GM21526 (cell line): Measurements from ENCODE around the gene PRDM2.
"Not testable (repeated sequence)": the region's sequence is repeated elsewhere in the genome, so short reads cannot be mapped to it uniquely, and the experiment has no call there.

Experiments
- ATAC-seq: cut with Tn5 transposase; IDR thresholded peaks from one replicate; pipeline ENCODE4 v1.9.1; 2021; ENCODE audit warnings: moderate library complexity; ENCODE audit not compliant: unreplicated experiment, low FRiP score

Gene PRDM2

DNA sequence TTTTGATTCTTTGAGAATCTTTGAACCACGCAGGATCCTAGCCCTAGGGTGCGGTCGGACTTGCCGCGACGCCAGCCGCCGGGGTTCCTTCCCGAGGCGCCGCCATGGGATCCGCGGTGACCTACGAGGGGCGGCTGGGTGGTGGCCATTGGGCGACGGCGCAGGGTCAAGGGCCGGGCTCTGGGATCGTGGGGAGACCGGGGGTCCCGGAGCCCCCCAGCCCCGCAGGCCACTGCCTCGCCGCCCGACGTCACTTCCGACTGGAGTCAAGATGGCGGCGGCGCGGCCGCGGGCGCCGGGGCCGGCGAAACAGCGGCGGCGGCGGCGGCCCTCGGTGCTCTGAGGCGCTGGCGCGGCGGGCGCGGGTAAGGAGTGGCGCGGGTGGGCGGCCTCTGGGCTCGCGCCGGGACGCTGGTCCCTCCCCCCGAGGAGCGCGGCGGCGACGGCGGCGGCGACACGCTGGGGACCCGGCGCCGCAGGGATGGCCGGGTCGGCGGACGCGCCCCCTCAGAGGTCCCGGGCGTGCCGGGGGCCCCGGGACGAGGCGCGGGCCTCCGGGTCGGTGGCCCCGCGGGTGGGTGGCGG is at the start of gene PRDM2:
TSS of gene PRDM2 (plus strand) at position 253 of the 585 bp plus-strand sequence. CDS start 15,418 bp downstream, outside the sequence.
- peak; percentile 42 for ATAC-seq

DNA sequence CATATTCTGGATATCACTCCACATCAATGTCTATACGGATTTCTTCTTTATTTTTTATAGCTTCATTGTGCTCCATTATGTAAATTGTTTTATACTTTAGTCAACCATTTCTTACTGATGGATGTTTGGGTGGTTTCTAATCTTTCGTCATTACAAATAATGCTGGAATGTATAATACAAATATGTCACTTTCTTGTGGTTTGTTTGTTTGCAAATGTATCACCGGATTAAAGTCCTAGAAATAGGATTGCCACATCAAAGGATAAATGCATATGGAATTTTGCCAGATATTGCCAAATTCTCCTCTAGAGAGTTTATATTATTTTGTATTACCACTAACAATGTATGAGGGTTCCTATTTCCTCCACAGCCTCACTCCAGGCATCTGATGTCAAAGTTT is 48.7 kb upstream of the PRDM2 start:
- no peak for ATAC-seq

DNA sequence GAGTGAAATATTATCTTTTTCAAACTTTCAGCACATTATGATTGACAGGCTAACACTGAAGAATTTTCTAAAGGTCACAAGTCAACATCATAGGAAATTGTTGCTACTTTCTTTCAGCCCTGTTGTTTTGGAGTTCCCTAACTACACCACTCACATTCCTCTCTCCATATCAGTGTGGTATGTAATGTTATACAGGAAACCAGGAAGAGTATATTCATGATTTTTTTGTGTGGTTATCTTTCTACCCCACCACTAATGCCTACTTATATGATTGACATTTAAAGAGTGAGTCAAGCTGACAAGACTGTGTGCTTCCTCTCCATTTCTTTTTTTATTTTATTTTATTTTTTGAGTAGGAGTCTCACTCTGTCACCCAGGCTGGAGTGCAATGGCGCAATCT is 47.8 kb upstream of the PRDM2 start:
- ATAC-seq, result no peak

GRCh38 chr1:13661539-13661938 is 38.4 kb upstream of the PRDM2 start:
- ATAC-seq, result no peak

GRCh38 chr1:13662493-13662892 is 37.5 kb upstream of the PRDM2 start:
- no peak for ATAC-seq

- ATAC-seq, result no peak
Measured at GRCh38 chr1:13663969-13664368, 36.0 kb upstream of the PRDM2 start.

DNA sequence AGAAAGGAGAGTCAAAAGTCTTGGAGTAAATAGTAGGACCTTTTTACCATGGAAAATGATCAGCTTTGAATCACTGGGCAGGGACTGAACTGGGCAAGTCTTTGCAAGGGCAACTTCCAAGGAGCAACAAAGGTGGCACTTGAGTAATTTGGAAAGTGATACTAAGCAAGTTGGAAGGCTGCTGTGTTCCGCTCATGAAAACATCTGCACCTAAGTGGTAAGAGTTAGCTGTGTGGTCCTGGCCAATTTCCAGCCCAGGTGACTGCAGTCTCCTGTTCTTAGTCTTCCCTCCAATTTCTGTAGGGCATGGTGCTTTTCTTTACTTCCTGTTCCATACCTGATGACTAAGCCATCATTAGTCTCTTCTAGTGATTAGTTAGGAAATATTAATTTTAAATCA is 35.5 kb upstream of the PRDM2 start:
- no peak for ATAC-seq

- ATAC-seq, result no peak
Measured at GRCh38 chr1:13666317-13666716, 33.7 kb upstream of the PRDM2 start.

DNA sequence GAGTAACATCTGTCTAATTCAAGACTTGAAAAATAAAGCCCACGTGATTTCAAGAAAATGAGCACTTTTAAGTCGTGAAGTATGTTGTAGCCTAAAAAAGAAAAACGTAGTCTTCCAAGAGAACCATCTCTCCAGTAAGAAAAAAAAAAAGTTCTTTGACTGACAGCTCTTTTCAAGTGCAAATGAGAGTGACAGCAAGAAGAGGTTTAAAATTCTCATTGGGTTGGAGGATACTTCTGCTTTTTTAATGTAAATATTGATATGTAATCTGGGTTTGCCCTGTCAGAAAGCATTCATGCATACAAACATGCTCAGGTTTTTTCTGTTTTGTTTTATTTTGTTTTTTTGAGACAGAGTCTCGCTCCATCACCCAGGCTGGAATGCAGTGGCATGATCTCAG is 32.3 kb upstream of the PRDM2 start:
- ATAC-seq, result no peak

- no peak for ATAC-seq
Measured at GRCh38 chr1:13674377-13674776, 25.6 kb upstream of the PRDM2 start.

- ATAC-seq, result no peak
Measured at GRCh38 chr1:13675151-13675651, 24.8 kb upstream of the PRDM2 start.

DNA sequence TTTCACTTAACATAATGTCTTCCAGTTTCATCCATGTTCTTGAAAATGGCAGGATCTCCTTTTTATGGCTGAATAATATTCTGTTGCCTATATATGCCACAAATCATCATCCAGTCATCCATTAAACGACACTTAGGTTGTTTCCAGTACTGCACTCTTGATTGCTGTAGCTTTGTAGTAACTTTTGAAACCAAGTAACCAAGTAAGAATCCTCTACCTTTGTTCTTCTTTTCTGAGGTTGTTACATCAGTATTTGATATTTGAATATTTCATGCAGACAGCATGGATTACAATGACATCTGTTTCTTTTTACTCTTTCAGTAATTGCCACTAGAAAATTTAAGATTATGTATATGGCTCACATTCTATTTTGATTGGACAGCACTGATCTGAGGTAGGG is 22.1 kb upstream of the PRDM2 start:
- ATAC-seq, result no peak

GRCh38 chr1:13679651-13680050 is 20.3 kb upstream of the PRDM2 start:
- no peak for ATAC-seq

GRCh38 chr1:13680609-13681008 is 19.4 kb upstream of the PRDM2 start:
- not testable (repeated sequence) for ATAC-seq

- no peak for ATAC-seq
Measured at GRCh38 chr1:13681921-13682320, 18.1 kb upstream of the PRDM2 start.

- ATAC-seq, result no peak
Measured at GRCh38 chr1:13682444-13682843, 17.5 kb upstream of the PRDM2 start.

DNA sequence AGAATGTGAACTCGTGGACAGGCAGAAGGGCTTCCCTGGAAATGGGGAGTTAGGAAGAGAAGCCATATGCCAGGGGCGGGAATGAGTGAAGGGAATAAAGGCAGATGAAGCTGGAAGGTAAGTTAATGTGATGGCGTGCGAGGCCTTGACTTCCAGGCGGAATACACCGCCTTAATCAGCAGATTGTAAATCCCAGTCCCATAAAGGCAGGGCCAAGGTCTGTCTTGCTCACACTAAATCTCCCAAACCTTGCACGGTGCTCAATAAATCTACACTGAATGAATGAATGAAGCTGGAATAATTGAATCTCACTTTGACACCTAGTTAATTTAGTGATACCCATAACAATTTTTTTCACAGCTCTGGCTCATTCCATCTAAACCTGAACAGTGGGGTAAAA is 16.8 kb upstream of the PRDM2 start:
- no peak for ATAC-seq

- ATAC-seq, result no peak
Measured at GRCh38 chr1:13687151-13687715, 12.8 kb upstream of the PRDM2 start.

DNA sequence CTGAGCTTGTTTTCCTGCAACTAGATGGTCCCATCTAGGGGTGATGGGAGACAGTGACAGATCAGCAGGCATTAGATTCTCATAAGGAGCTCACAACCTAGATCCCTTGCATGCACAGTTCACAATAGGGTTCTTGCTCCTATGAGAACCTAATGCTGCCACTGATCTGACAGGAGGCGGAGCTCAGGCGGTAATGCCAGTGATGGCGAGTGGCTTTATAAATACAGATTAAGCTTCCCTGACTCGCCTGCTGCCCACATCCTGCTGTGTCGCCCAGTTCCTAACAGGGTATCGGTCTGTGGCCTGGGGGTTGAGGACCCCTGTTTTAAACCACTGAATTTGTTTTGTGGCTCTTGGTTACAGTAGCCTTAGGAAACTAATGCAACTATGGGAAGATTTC is 6.9 kb upstream of the PRDM2 start:
- not testable (repeated sequence) for ATAC-seq

DNA sequence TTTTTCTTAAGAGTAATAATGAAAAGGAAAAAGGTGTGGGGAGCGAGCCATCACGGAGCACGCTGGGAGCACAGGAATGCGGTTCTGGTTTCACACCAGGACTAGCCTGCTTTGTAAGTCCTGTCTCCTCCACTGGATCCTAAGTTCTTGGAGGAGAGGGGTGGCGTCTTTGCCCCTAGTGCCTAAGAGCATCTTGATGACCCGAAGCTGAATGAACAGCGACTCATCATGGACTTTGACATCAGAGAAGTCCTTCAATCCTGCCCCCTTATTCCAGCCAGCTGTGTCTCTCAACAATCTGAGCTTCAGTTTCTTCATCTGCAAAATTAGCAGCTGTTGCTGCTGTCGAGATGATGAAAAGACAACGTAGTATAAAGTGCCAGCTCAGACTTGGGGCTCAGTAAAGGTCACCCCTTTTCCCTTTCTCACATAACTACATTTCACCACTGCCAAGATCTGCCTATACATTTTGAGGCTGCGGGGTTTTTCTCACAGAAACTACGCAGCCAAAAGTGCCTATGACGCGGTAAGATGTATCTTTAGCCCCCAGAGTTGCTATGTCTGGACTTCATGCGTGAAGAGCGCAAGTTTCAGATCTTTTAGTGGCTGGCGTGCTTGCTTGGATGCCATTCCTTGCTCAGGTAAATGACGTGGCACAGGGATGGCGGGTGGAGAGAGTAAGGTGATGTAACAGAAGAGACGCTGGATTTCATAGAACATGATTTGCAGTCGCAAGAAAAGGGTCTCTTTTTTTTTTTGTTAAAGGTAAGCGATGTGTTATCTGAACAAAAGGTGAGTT is 4.9 kb upstream of the PRDM2 start:
- no peak for ATAC-seq

DNA sequence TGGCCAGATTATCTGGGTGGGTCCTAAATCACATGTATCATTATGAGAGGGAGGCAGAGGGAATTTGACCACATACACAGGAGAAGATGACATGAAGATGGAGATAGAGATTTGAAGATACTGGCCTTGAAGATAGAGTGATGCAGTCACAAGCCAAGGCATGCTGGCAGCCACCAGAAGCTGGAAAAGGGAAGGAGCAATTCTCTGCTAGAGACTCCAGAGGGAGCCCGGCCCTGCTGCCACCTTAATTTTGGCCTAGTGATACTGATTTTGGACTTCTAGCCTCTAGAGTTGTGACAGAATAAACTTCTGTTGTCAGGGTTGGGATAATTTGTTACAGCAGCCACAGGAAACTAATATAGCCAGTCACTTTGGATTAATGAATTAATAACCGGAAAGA is 2.2 kb upstream of the PRDM2 start:
- no peak for ATAC-seq

DNA sequence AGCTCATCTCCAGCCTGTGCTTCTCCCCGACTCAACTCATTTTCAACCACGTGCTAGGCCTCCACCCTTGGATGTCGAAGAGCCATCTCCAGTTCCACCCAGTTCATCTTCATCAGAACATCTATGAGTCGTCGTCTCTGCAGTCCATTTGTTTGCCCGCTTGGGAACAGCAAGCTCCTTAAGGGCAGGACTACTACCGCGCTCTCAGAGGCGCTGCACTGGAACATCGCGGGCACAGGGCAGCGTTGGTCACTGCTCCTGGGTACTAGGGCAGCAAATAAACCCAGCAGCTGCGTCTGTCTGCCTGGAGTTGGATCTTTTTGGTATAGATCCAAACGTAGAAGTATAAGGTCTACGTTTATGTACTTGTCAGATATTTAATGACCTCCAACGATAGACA is 478 bp upstream of the PRDM2 start:
- no peak for ATAC-seq
